Large intestine (tissue), 3 donors: Measurements from ENCODE around the gene ITGA7. TPM values are rescaled to one million over a fixed set of nuclear protein-coding genes. Genes with fewer than 3 reads are reported as not detected.
A peak's percentile ranks its signal among the peaks of the same experiment; 100 is the strongest.

Source experiments
- DNase-seq, 2 donors: peaks; one replicate each; pipeline versions ENCODE4 v3.0.0 to v3.0.0-alpha.2; 2013
- H3K27ac ChIP-seq: one replicate; pipeline ENCODE4 v1.5.1; 2013; ENCODE audit warnings: low read length
- H3K27me3 ChIP-seq: 2 replicates; pipeline ENCODE4 v1.6.1; 2013; ENCODE audit warnings: low read length; ENCODE audit not compliant: control insufficient read depth, insufficient read depth
- H3K36me3 ChIP-seq: 2 replicates; pipeline ENCODE4 v1.6.1; 2013; ENCODE audit warnings: low read length; ENCODE audit not compliant: control insufficient read depth, insufficient read depth
- H3K4me1 ChIP-seq: one replicate; pipeline ENCODE4 v1.6.1; 2013; ENCODE audit warnings: low read length; ENCODE audit not compliant: control insufficient read depth, insufficient read depth
- H3K4me3 ChIP-seq: one replicate; pipeline ENCODE4 v1.5.1; 2013; ENCODE audit warnings: low read length
- H3K9me3 ChIP-seq: one replicate; pipeline ENCODE4 v1.6.1; 2013; ENCODE audit warnings: mild to moderate bottlenecking, low read depth, low read length, moderate library complexity; ENCODE audit not compliant: control insufficient read depth
- WGBS: methylation state at CpG from one replicate; pipeline ENCODE4 v1.1.5; 2013; ENCODE audit warnings: low lambda C conversion rate; ENCODE audit not compliant: insufficient coverage; 5-methylcytosine and 5-hydroxymethylcytosine counted together
- polyA plus RNA-seq: library from polyadenylated mRNA; unstranded; fragments of 120-200 nt; gene quantifications from one replicate; pipeline ENCODE4 v1.2.1, GENCODE V29; 2013

Gene ITGA7
- polyA plus RNA-seq, 1 donor = 29.6 TPM

- no peak for DNase-seq
- no peak overlapping the region for H3K27ac ChIP-seq
- no peaks in the 10 kb centered on the region for H3K27me3 ChIP-seq
- H3K4me3 ChIP-seq = no peak overlapping the region
- H3K36me3 ChIP-seq = peaks cover 26% of the 10 kb centered on the region
- H3K9me3 ChIP-seq = no peaks in the 10 kb centered on the region
- no CpG with 5 or more reads among the region's 16 CpGs for WGBS
- peaks cover 8% of the 10 kb centered on the region for H3K4me1 ChIP-seq
Observed at GRCh38 chr12:55688716-55689655, 18.7 kb downstream of the ITGA7 start.

- H3K4me3 ChIP-seq = no peak overlapping the region
- no peak for DNase-seq
- no peaks in the 10 kb centered on the region for H3K27me3 ChIP-seq
- H3K27ac ChIP-seq = no peak overlapping the region
- H3K36me3 ChIP-seq = peaks cover 28% of the 10 kb centered on the region
- peaks cover 7% of the 10 kb centered on the region for H3K4me1 ChIP-seq
- H3K9me3 ChIP-seq = no peaks in the 10 kb centered on the region
Observed at GRCh38 chr12:55687746-55688145, 20.0 kb downstream of the ITGA7 start.

DNA sequence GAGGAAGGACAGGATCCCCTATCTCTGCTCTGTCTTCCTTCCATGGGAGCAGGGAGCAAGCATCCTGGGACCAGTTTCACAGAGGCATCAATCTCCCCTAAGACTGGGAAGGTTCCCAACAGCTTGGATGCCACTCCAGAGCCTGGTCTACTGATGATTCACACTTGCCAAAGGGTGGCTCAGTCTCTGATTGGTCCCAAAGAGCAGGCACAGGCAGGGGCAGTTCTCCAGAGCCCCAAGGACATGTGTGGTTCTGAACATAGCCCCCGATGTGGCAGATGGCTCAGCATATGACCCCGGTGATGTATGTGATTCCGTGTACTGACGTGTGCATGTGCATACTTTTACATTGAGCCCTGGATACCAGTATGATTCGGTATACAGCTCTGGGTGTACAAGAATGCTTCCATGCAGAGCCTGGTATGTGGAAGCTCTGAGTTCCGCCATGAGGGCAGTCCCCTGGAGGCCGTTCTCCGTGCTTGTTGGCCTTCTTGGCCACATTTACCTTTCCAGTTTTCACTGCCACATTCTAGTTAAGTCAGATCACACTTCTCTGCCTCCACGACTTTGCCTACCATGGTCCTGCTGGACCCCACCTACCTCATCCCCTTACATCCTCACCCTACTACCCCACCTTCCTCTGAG is 21.2 kb downstream of the ITGA7 start:
- Histone ChIP-seq H3K4me1 (peaks cover 7% of the 10 kb centered on the region), H3K36me3 (peaks cover 28% of the 10 kb centered on the region), H3K9me3 (no peaks in the 10 kb centered on the region), H3K4me3 (no peak overlapping the region), H3K27ac (no peak overlapping the region), H3K27me3 (no peaks in the 10 kb centered on the region)
- DNase-seq = no peak
- 100% methylated on average over 1 of the region's 9 CpGs for WGBS

DNA sequence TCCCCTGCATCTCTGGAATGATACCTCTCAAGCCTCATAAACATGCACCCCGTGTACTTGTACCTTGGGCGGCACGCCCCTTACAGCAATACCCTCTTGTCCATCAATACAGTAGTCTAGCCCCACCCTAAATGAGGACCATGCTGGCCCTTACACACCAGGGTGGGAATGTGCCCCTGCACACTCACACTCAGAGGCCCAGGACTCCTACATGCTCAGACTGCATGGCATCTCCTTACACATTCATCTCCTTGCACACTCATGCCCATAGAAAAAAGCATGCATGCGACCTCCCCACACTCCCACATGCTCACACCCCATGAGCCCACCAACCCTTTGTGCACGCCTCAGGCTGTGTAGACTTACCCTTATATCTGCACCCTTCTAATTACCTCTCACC is 22.0 kb downstream of the ITGA7 start:
- DNase-seq = no peak
- Histone ChIP-seq H3K9me3 (no peaks in the 10 kb centered on the region), H3K27ac (no peak overlapping the region), H3K36me3 (peaks cover 28% of the 10 kb centered on the region), H3K27me3 (no peaks in the 10 kb centered on the region), H3K4me3 (no peak overlapping the region), H3K4me1 (peaks cover 14% of the 10 kb centered on the region)
- no CpG with 5 or more reads among the region's 5 CpGs for WGBS

GRCh38 chr12:55684761-55685370 is 22.8 kb downstream of the ITGA7 start:
- peaks cover 15% of the 10 kb centered on the region for H3K4me1 ChIP-seq
- WGBS = no CpG with 5 or more reads among the region's 20 CpGs
- DNase-seq = no peak
- no peak overlapping the region for H3K27ac ChIP-seq
- peaks cover 28% of the 10 kb centered on the region for H3K36me3 ChIP-seq
- H3K4me3 ChIP-seq = no peak overlapping the region
- H3K9me3 ChIP-seq = no peaks in the 10 kb centered on the region
- H3K27me3 ChIP-seq = no peaks in the 10 kb centered on the region

- no peak overlapping the region for H3K27ac ChIP-seq
- H3K27me3 ChIP-seq = no peaks in the 10 kb centered on the region
- H3K9me3 ChIP-seq = no peaks in the 10 kb centered on the region
- WGBS = 81% methylated on average over 3 of the region's 7 CpGs
- peaks cover 28% of the 10 kb centered on the region for H3K36me3 ChIP-seq
- H3K4me3 ChIP-seq = peak overlapping the region; percentile 96
- no peak for DNase-seq
- peaks cover 15% of the 10 kb centered on the region for H3K4me1 ChIP-seq
Observed at GRCh38 chr12:55683676-55684075, 24.0 kb downstream of the ITGA7 start.

GRCh38 chr12:55682087-55682796 is 25.5 kb downstream of the ITGA7 start:
- Histone ChIP-seq H3K27ac (peak overlapping the region; percentile 91), H3K4me1 (peaks cover 15% of the 10 kb centered on the region), H3K9me3 (no peaks in the 10 kb centered on the region), H3K4me3 (peak overlapping the region; percentile 96), H3K36me3 (peaks cover 25% of the 10 kb centered on the region), H3K27me3 (no peaks in the 10 kb centered on the region)
- peak in 1 of 2 donors; percentile 53 for DNase-seq
- no CpG with 5 or more reads among the region's 13 CpGs for WGBS

DNA sequence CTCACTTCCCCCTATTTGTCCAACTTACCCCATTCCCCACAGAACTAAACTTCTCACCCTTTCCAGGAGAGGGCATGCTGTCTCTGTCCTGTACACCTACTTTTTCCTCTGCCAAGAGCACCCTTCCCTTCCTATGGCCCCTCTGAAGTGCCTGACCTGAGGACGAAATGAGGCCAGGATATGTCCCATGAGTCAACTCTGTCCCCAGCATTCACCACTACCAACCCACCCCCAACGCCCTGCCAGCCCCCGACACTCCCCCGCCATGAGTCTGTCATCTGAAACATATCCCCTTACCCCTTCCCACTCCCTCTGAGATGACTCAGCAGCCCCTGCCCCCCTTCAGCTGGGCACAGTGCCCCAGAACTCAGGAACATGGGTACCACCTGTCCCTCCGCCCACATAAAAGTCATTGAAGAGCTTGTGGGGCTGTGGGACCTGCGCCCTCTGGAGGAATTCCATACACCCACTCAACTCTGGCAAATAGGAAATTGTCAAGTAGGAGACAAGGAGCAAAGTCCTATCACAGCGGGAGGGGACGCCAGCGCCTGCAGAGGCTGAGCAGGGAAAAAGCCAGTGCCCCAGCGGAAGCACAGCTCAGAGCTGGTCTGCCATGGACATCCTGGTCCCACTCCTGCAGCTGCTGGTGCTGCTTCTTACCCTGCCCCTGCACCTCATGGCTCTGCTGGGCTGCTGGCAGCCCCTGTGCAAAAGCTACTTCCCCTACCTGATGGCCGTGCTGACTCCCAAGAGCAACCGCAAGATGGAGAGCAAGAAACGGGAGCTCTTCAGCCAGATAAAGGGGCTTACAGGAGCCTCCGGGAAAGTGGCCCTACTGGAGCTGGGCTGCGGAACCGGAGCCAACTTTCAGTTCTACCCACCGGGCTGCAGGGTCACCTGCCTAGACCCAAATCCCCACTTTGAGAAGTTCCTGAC is 26.3 kb downstream of the ITGA7 start:
- H3K9me3 ChIP-seq = no peaks in the 10 kb centered on the region
- H3K36me3 ChIP-seq = peaks cover 20% of the 10 kb centered on the region
- DNase-seq = peak; percentile 92 to 96
- no CpG with 5 or more reads among the region's 17 CpGs for WGBS
- peak overlapping the region; percentile 96 for H3K4me3 ChIP-seq
- H3K4me1 ChIP-seq = peaks cover 15% of the 10 kb centered on the region
- peak overlapping the region; percentile 91 for H3K27ac ChIP-seq
- H3K27me3 ChIP-seq = no peaks in the 10 kb centered on the region

DNA sequence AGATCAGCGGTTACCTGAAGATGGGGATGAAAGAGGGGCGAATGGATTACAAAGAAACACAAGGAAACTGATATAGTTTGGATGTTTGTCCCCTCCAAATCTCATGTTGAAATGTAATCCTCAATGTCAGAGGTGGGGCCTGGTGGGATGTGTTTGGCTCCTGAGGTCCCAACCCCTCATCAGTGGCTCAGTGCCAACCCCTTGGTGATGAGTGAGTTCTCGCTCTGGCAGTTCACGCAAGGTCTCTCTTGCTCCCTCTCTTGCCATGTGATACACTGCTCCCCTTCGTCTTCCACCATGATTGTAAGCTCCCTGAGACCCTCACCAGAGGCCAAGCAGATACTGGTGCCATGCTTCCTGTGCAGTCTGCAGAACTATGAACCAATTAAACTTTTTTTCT is 28.0 kb downstream of the ITGA7 start:
- whole genome bisulfite sequencing = 90% methylated on average over 2 of the region's 5 CpGs
- Histone ChIP-seq H3K36me3 (peaks cover 8% of the 10 kb centered on the region), H3K4me3 (no peak overlapping the region), H3K9me3 (no peaks in the 10 kb centered on the region), H3K4me1 (peaks cover 15% of the 10 kb centered on the region), H3K27me3 (no peaks in the 10 kb centered on the region), H3K27ac (no peak overlapping the region)
- DNase-seq = no peak
